Measurements from ENCODE around the gene CENPM. TPM values are rescaled to one million over a fixed set of nuclear protein-coding genes. Genes with fewer than 3 reads are reported as not detected.

Gene CENPM
- total and polyA plus RNA-seq, 2 experiments from 2014 or later: 50.0 to 61.6 TPM

- Histone ChIP-seq H3K27ac (ENCODE audit: low read depth) (no peak overlapping the region), H3K4me1 (ENCODE audit: insufficient read depth) (peaks cover 27% of the 10 kb centered on the region; the same call in 1 of the 2 replicates), H3K4me3 (peak overlapping the region; percentile 64), H3F3A (replicated peaks; ENCODE audit: low read depth) (0 out of 2 replicates have a peak, but pooled peaks cover 4% of the 10 kb centered on the region), H4K20me1 (replicated peaks; ENCODE audit: insufficient read depth) (peaks cover 3% of the 10 kb centered on the region), H3K9me2 (ENCODE audit: insufficient read depth) (no peaks in the 10 kb centered on the region), H3K4me2 (peak overlapping the region; percentile 84), H3K36me3 (ENCODE audit: insufficient read depth) (no peaks in the 10 kb centered on the region), H2AFZ (peak overlapping the region; percentile 69; the same call in 1 of the 2 replicates), H3K79me2 (replicated peaks; ENCODE audit: insufficient read depth) (no peaks in the 10 kb centered on the region), H3K27me3 (ENCODE audit: insufficient read depth) (peaks cover 96% of the 10 kb centered on the region)
- TF ChIP-seq EZH2phosphoT487 (IDR thresholded peaks at IDR 0.05; ENCODE audit: unreplicated experiment) (no peak), EZH2 (IDR thresholded peaks at IDR 0.05; ENCODE audit: low read depth, unreplicated experiment) (peak; percentile 84)
- no peaks in the 10 kb centered on the region; the same call in 2 of the 3 replicates for H3K36me3 Mint-ChIP-seq (ENCODE audit: low read depth)
- no peak for ATAC-seq
- H3K9me3 Mint-ChIP-seq: peaks cover 6% of the 10 kb centered on the region
- peaks cover 14% of the 10 kb centered on the region for H3K4me1 Mint-ChIP-seq
- no peak overlapping the region for H3K27ac Mint-ChIP-seq
- peaks cover 82% of the 10 kb centered on the region for H3K27me3 Mint-ChIP-seq (ENCODE audit: insufficient read depth, low read depth, poor library complexity)
- peak overlapping the region; percentile 71 for H3K4me3 Mint-ChIP-seq
- DNase-seq (ENCODE audit: low spot score): no peak
These were observed 31.0 kb downstream of the CENPM start for GRCh38 chr22:41915786-41916493.

GRCh38 chr22:41915035-41915785, 31.7 kb downstream of the CENPM start, which contains the start of gene SHISA8:
TSS of gene SHISA8 (minus strand) at chr22:41915074. CDS start at chr22:41914667, 407 bp downstream.
- Histone ChIP-seq H3K27me3 (ENCODE audit: insufficient read depth) (peaks cover 98% of the 10 kb centered on the region), H3K4me1 (ENCODE audit: insufficient read depth) (peaks cover 20% of the 10 kb centered on the region; the same call in 1 of the 2 replicates), H4K20me1 (replicated peaks; ENCODE audit: insufficient read depth) (peaks cover 3% of the 10 kb centered on the region), H3K4me3 (peak within 1 kb of the TSS; percentile 64), H3K79me2 (replicated peaks; ENCODE audit: insufficient read depth) (no peaks in the 10 kb centered on the region), H3K36me3 (ENCODE audit: insufficient read depth) (no peaks in the 10 kb centered on the region), H3K9me2 (ENCODE audit: insufficient read depth) (no peaks in the 10 kb centered on the region), H2AFZ (peak within 1 kb of the TSS; percentile 69; the same call in 1 of the 2 replicates), H3F3A (replicated peaks; ENCODE audit: low read depth) (no peaks in the 10 kb centered on the region), H3K4me2 (peak within 1 kb of the TSS; percentile 84), H3K27ac (ENCODE audit: low read depth) (no peak within 1 kb of the TSS)
- ATAC-seq (peak; percentile 8), DNase-seq (ENCODE audit: low spot score) (peak; percentile 73)
- TF ChIP-seq EZH2 (IDR thresholded peaks at IDR 0.05; ENCODE audit: low read depth, unreplicated experiment): peak; percentile 55
- no peak for TF ChIP-seq STAT1 (IDR thresholded peaks at IDR 0.05; ENCODE audit: unreplicated experiment)
- Mint-ChIP-seq H3K27ac (no peak within 1 kb of the TSS), H3K4me3 (peak within 1 kb of the TSS; percentile 71), H3K36me3 (ENCODE audit: low read depth) (no peaks in the 10 kb centered on the region; the same call in 2 of the 3 replicates), H3K9me3 (peaks cover 6% of the 10 kb centered on the region), H3K27me3 (ENCODE audit: insufficient read depth, low read depth, poor library complexity) (peaks cover 83% of the 10 kb centered on the region), H3K4me1 (peaks cover 14% of the 10 kb centered on the region)

GRCh38 chr22:41914611-41915034, 32.3 kb downstream of the CENPM start:
- Mint-ChIP-seq H3K9me3 (peaks cover 6% of the 10 kb centered on the region), H3K27me3 (ENCODE audit: insufficient read depth, low read depth, poor library complexity) (peaks cover 83% of the 10 kb centered on the region), H3K4me3 (no peak overlapping the region), H3K4me1 (peaks cover 14% of the 10 kb centered on the region), H3K36me3 (ENCODE audit: low read depth) (no peaks in the 10 kb centered on the region; the same call in 2 of the 3 replicates), H3K27ac (no peak overlapping the region)
- no peak overlapping the region for H3K27ac ChIP-seq (ENCODE audit: low read depth)
- ATAC-seq (no peak; the same call in 2 of the 3 replicates), DNase-seq (ENCODE audit: low spot score) (no peak)
- peak overlapping the region; percentile 84 for H3K4me2 ChIP-seq
- H4K20me1 ChIP-seq (replicated peaks; ENCODE audit: insufficient read depth): peaks cover 3% of the 10 kb centered on the region
- H3K9me2 ChIP-seq (ENCODE audit: insufficient read depth): no peaks in the 10 kb centered on the region
- peak overlapping the region; percentile 64; the same call in 1 of the 2 replicates for H3K4me3 ChIP-seq
- peaks cover 100% of the 10 kb centered on the region for H3K27me3 ChIP-seq (ENCODE audit: insufficient read depth)
- peaks cover under 1% of the 10 kb centered on the region; the same call in 1 of the 2 replicates for H3F3A ChIP-seq (replicated peaks; ENCODE audit: low read depth)
- H3K36me3 ChIP-seq (ENCODE audit: insufficient read depth): no peaks in the 10 kb centered on the region
- H3K79me2 ChIP-seq (replicated peaks; ENCODE audit: insufficient read depth): no peaks in the 10 kb centered on the region
- TF ChIP-seq ZNF331 (CRISPR knock-in tag; IDR thresholded peaks at IDR 0.05; ENCODE audit: low read depth) (no peak), EZH2 (IDR thresholded peaks at IDR 0.05; ENCODE audit: low read depth, unreplicated experiment) (peak; percentile 68), CREB1 (CRISPR knock-in tag; IDR thresholded peaks at IDR 0.05; ENCODE audit: low read depth) (no peak), ETS1 (IDR thresholded peaks at IDR 0.05) (no peak), EZH2phosphoT487 (IDR thresholded peaks at IDR 0.05; ENCODE audit: unreplicated experiment) (no peak), REST (IDR thresholded peaks at IDR 0.05; ENCODE audit: unreplicated experiment) (no peak), JUNB (IDR thresholded peaks at IDR 0.05; ENCODE audit: unreplicated experiment) (no peak), CTCF (conservative IDR thresholded peaks at IDR 0.05; ENCODE audit: low read depth in 2 of 2) (no peak)
- peaks cover 20% of the 10 kb centered on the region; the same call in 1 of the 2 replicates for H3K4me1 ChIP-seq (ENCODE audit: insufficient read depth)
- no peak overlapping the region; the same call in 1 of the 2 replicates for H2AFZ ChIP-seq

All from GM23338 (cell line).